Measurements from ENCODE around the gene JPT2.
"Not testable (repeated sequence)": the region's sequence is repeated elsewhere in the genome, so short reads cannot be mapped to it uniquely, and the experiment has no call there.

JPT2 gene

GRCh38 chr16:1727651-1728624, 49.9 kb downstream of the JPT2 start:
- DNase-seq (ENCODE audit: extremely low read depth in 1 of 2, low read depth in 1 of 2), result no peak

- no peak for DNase-seq (ENCODE audit: extremely low read depth in 1 of 2, low read depth in 1 of 2)
Measured at GRCh38 chr16:1729026-1729425, 50.9 kb downstream of the JPT2 start.

- no peak for DNase-seq (ENCODE audit: extremely low read depth in 1 of 2, low read depth in 1 of 2)
Measured at GRCh38 chr16:1729445-1729844, 51.4 kb downstream of the JPT2 start.

- DNase-seq (ENCODE audit: extremely low read depth in 1 of 2, low read depth in 1 of 2), result no peak
Measured at GRCh38 chr16:1731073-1731472, 53.0 kb downstream of the JPT2 start.

DNA sequence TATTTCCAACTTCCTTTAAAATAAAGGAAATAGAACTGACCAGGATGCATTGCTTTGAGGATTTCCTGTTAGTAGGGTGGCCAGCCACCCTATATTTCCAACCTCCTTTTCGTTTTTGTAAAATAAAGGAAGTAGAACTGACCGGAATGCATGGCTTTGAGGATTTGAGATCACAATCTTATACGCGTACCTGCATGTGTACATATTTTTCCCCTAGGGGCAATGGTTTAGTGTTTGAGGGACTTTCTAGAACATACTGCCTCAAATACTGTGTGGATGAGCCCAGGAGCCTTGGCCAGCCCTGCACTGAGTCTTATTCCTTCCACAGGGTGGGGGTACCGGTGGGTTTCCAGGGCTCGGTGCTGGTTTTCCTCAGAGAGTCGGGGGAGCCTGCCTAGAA, 53.5 kb downstream of the JPT2 start:
- no peak for DNase-seq (ENCODE audit: extremely low read depth in 1 of 2, low read depth in 1 of 2)

GRCh38 chr16:1732071-1732470, 54.0 kb downstream of the JPT2 start:
- no peak for DNase-seq (ENCODE audit: extremely low read depth in 1 of 2, low read depth in 1 of 2)

DNA sequence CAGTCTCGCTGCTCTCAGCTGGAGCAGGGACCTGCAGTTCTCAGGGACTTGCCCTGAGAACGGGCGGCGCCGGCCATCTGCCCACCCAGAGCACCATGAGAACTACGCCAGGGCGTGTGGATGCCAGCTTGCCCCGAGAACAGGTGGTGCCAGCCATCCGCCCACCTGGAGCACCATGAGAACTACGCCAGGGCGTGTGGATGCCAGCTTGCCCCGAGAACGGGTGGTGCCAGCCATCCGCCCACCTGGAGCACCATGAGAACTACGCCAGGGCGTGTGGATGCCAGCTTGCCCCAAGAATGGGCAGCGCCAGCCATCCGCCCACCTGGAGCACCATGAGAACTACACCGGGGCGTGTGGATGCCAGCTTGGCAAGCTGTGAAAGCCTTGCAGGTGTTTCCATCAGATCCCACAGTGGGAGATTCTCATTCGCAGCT, 54.5 kb downstream of the JPT2 start:
- DNase-seq (ENCODE audit: extremely low read depth in 1 of 2, low read depth in 1 of 2), result not testable (repeated sequence)

DNA sequence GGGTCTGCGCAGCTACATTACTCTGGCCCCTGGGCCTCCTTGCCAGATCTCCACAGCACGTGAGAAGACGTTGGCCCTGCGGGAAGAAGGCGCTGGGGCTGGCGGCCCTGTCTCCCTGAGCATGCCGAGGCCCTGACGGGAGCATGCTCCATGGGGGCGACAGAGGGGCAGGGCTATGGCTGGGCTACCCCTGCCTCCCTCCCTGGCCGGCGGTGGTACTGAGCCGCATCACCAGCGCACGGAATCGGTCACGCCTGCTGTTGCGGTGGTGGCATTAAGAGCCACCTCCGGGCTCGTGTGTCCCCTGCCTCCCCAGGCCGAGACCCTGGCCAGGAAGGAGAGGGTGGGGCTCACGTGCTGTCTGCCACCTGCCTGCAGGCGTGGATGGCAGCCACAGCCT, 56.0 kb downstream of the JPT2 start:
- no peak for DNase-seq (ENCODE audit: extremely low read depth in 1 of 2, low read depth in 1 of 2)

DNA sequence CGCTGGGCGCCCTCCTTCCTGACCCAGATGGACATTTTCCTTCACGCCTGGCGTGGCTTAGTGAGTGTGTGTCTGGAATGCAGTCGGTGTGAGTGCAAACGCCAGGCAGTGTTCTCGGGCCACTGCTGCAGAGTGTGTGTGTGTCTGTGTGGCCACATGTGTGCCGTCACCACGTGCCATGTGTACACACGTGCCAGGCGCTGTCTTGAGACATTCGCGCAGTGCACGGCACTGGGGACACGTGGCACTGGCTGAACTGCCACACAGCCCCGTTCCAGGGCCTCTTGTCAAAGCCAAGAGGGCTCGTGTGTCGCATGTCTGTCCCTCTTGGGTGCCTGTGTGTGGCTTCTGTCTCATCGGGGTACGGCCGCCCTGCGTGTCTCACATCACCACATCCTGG, 56.7 kb downstream of the JPT2 start:
- no peak for DNase-seq (ENCODE audit: extremely low read depth in 1 of 2, low read depth in 1 of 2)

DNA sequence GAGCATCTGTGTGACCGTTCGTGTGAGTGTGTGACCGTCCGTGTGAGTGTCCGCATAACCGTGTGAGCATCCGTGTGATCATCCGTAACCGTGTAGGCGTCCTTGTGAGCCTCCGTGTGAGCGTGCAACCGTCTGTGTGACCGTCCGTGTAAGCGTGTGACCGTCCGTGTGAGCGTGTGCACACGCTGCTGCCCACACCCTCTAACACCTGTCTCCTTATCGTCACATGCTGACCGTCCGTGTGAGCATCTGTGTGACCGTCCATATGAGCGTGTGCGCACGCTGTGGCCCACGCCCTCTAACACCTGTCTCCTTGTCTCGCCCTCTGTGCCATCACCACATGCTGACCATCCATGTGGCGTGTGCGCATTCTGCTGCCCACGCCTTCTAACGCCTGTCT, 62.2 kb downstream of the JPT2 start:
- no peak for DNase-seq (ENCODE audit: extremely low read depth in 1 of 2, low read depth in 1 of 2)

- no peak for DNase-seq (ENCODE audit: extremely low read depth in 1 of 2, low read depth in 1 of 2)
Measured at GRCh38 chr16:1740781-1741490, 62.9 kb downstream of the JPT2 start.

DNA sequence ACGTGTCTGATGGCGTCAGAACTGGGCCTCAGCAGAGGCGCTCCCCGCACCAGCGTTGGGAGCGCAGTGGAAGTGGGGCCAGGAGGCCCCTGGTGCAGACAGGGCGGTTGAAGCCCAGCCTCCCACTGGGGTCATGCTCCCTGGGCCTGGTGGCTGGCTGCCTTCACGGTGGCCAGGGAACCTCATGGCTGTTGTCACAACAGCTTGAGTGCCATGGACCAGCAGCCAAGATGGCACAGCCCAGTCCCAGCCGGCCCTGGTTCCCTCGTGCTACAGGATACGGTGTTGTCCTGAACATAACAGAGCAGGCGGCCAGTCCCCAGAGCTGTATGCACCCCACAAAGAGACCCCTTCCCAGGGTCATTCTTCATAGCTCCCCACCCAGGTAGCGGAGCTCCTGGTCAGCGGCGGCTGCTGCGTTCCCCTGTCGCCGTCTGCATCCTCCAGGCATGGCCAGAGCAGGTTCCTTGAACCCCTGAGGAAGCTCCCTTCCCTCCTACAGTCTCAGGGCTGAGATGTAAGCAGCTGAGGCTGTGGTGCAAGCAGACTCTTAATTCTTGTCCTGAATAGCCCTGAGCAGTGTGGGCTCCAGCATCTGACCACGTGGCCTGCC, 63.6 kb downstream of the JPT2 start:
- DNase-seq (ENCODE audit: extremely low read depth in 1 of 2, low read depth in 1 of 2), result no peak

- no peak for DNase-seq (ENCODE audit: extremely low read depth in 1 of 2, low read depth in 1 of 2)
Measured at GRCh38 chr16:1743376-1744337, 65.6 kb downstream of the JPT2 start.

DNA sequence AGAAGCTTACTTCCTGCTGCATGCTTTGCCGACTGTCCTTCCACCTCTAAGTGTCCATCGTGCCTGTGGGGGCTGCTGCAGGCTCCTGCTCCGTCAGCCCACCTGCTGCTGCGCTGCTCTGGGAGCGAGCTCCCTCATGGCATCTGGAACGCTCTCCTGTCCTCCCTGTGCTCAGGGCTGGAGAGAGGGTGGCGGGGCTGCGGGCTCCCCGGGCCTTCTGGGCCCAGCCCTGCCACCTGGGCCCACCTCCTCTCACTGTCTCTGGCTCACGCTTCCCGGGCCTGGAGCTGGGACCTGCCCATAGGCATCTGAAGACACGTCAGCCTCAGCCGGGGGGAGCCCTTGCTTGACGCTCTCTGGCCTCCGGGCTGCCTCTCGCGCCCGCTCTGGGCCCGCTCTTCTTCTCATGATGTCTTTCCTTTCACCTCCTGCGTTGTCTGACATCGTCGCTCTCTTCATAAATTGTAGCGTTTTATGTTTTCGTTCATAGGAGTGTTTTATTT, 66.3 kb downstream of the JPT2 start:
- no peak for DNase-seq (ENCODE audit: extremely low read depth in 1 of 2, low read depth in 1 of 2)

DNA sequence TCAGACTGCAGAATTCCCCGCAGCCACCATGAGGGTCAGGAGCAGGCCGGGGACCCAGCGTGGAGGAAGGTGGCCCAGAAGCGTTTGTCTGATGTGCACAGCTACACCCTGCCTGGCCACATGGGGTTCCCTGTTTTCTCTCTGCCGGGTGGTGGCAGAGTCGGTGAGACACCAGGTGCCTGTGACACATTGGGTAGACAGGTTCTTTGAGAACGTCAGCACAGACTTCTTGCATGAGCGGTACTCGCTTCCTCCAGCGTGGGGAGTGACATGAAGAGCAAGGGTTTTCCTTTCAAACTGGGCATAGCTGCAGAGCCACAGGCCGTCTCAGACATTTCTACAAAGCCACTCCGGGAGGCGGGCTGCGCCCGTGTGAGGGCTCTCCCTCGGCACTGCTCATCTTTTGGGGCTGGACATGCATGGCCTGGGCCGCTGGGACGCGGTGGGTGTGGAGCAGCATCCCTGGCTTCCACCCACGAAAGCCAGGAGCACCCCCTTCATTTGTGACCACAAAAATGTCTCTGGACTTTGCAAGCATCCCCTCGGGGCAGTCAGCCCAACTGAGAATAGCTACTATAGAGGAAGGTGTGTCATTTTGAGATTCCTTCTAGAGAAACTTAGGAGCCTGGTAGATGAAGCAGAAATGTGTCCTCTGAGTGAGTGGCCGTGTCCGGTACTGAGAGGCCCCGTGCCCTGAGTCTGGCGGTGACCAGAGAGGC, 67.3 kb downstream of the JPT2 start:
- DNase-seq (ENCODE audit: extremely low read depth in 1 of 2, low read depth in 1 of 2), result no peak

GRCh38 chr16:1745900-1746692, 68.0 kb downstream of the JPT2 start:
- no peak for DNase-seq (ENCODE audit: extremely low read depth in 1 of 2, low read depth in 1 of 2)

DNA sequence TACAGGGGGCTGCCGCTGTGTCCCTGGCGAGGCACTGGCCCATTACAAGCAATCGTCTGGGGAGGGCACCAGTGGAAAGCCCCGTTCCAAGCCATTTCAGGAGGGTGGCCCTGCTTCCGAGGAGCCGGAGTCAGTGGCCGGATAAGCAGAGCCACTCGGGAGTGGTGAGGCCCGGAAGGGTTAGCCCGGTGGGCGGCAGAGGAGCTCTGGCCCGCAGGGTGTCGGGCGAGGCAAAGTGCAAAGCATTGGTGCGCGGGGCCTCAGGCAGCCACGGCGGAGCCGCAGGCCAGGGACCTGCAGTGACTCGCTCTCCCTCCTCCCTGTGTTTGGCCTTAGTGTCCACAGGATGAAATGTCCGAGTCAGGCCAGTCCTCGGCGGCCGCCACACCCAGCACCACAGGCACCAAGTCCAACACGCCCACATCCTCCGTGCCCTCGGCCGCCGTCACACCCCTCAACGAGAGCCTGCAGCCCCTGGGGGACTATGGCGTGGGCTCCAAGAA, 68.7 kb downstream of the JPT2 start:
- DNase-seq (ENCODE audit: extremely low read depth in 1 of 2, low read depth in 1 of 2), result no peak

DNA sequence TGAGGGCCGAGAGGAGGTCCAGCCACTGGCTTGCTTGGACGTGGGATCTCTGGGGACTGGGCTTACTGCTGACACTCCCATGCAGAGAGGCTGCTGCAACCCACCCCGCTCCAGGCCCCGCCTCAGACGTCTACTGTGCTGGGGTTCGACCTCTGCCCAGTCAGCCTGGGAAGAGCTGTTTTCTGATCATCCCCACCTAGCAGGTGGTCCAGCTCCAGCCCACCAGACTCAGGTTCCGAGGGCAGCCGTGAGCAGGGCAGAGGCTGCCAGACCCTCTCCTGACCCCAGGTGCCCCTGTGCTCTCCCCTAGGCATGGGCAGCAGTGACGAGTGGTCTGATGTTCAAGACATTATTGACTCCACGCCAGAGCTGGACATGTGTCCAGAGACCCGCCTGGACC, 69.9 kb downstream of the JPT2 start:
- DNase-seq (ENCODE audit: extremely low read depth in 1 of 2, low read depth in 1 of 2), result no peak
